Measurements from ENCODE around the gene LMO7.
"Not testable (repeated sequence)": the region's sequence is repeated elsewhere in the genome, so short reads cannot be mapped to it uniquely, and the experiment has no call there.

The LMO7 gene

GRCh38 chr13:75738841-75739240 is 102.7 kb downstream of the LMO7 start:
- in situ Hi-C loops (cut with MboI; ENCODE audit: low sequenced_read_pairs): no loop called here

GRCh38 chr13:75739244-75739868 is 103.2 kb downstream of the LMO7 start:
- in situ Hi-C loops (cut with MboI; ENCODE audit: low sequenced_read_pairs): no loop called here

- in situ Hi-C loops (cut with MboI; ENCODE audit: low sequenced_read_pairs): no loop called here
Measured at GRCh38 chr13:75740031-75740430, 103.9 kb downstream of the LMO7 start.

- in situ Hi-C loops (cut with MboI; ENCODE audit: low sequenced_read_pairs): not testable (repeated sequence)
Measured at GRCh38 chr13:75743072-75743471, 106.9 kb downstream of the LMO7 start.

- in situ Hi-C loops (cut with MboI; ENCODE audit: low sequenced_read_pairs): no loop called here
Measured at GRCh38 chr13:75744127-75744526, 108.0 kb downstream of the LMO7 start.

GRCh38 chr13:75745387-75745786 is 109.3 kb downstream of the LMO7 start:
- in situ Hi-C loops (cut with MboI; ENCODE audit: low sequenced_read_pairs): no loop called here

- in situ Hi-C loops (cut with MboI; ENCODE audit: low sequenced_read_pairs): no loop called here
Measured at GRCh38 chr13:75748874-75749273, 112.7 kb downstream of the LMO7 start.

- in situ Hi-C loops (cut with MboI; ENCODE audit: low sequenced_read_pairs): no loop called here
Measured at GRCh38 chr13:75749407-75749806, 113.3 kb downstream of the LMO7 start.

- in situ Hi-C loops (cut with MboI; ENCODE audit: low sequenced_read_pairs): no loop called here
Measured at GRCh38 chr13:75751350-75751749, 115.2 kb downstream of the LMO7 start.

GRCh38 chr13:75752826-75753225 is 116.7 kb downstream of the LMO7 start:
- in situ Hi-C loops (cut with MboI; ENCODE audit: low sequenced_read_pairs): no loop called here

- in situ Hi-C loops (cut with MboI; ENCODE audit: low sequenced_read_pairs): no loop called here
Measured at GRCh38 chr13:75754936-75755335, 118.8 kb downstream of the LMO7 start.

- in situ Hi-C loops (cut with MboI; ENCODE audit: low sequenced_read_pairs): no loop called here
Measured at GRCh38 chr13:75757336-75757735, 121.2 kb downstream of the LMO7 start.

- in situ Hi-C loops (cut with MboI; ENCODE audit: low sequenced_read_pairs): no loop called here
Measured at GRCh38 chr13:75759531-75759930, 123.4 kb downstream of the LMO7 start.

GRCh38 chr13:75760131-75761021 is 124.2 kb downstream of the LMO7 start:
- in situ Hi-C loops (cut with MboI; ENCODE audit: low sequenced_read_pairs): no loop called here

- in situ Hi-C loops (cut with MboI; ENCODE audit: low sequenced_read_pairs): no loop called here
Measured at GRCh38 chr13:75761369-75761768, 125.2 kb downstream of the LMO7 start.

- in situ Hi-C loops (cut with MboI; ENCODE audit: low sequenced_read_pairs): no loop called here
Measured at GRCh38 chr13:75762076-75762937, 126.2 kb downstream of the LMO7 start.

GRCh38 chr13:75762955-75763354 is 126.8 kb downstream of the LMO7 start:
- in situ Hi-C loops (cut with MboI; ENCODE audit: low sequenced_read_pairs): no loop called here

GRCh38 chr13:75763512-75763911 is 127.4 kb downstream of the LMO7 start:
- in situ Hi-C loops (cut with MboI; ENCODE audit: low sequenced_read_pairs): no loop called here

- in situ Hi-C loops (cut with MboI; ENCODE audit: low sequenced_read_pairs): no loop called here
Measured at GRCh38 chr13:75764251-75764925, 128.3 kb downstream of the LMO7 start.

- in situ Hi-C loops (cut with MboI; ENCODE audit: low sequenced_read_pairs): no loop called here
Measured at GRCh38 chr13:75764926-75765310, 128.8 kb downstream of the LMO7 start.

GRCh38 chr13:75766636-75767035 is 130.5 kb downstream of the LMO7 start:
- in situ Hi-C loops (cut with MboI; ENCODE audit: low sequenced_read_pairs): no loop called here

All from HL-60/S4 treated with retinoic acid at 250 ng/mL for 4 days and 3 days (cell line).